Muscle of leg (tissue), 11 donors: Measurements from ENCODE around the gene WNT2B. TPM values are rescaled to one million over a fixed set of nuclear protein-coding genes. Genes with fewer than 3 reads are reported as not detected.

Experiments
- DNase-seq: peaks from one replicate; pipeline ENCODE4 v3.0.0; 2013
- H3K27ac ChIP-seq: one replicate; pipeline ENCODE4 v1.5.1; 2013; ENCODE audit warnings: mild to moderate bottlenecking, low read length, control low read depth
- H3K27me3 ChIP-seq: one replicate; pipeline ENCODE4 v1.6.1; 2013; ENCODE audit warnings: low read length; ENCODE audit not compliant: control insufficient read depth, insufficient read depth
- H3K36me3 ChIP-seq: one replicate; pipeline ENCODE4 v1.6.1; 2013; ENCODE audit warnings: low read length; ENCODE audit not compliant: control insufficient read depth, insufficient read depth
- H3K4me1 ChIP-seq: one replicate; pipeline ENCODE4 v1.6.1; 2013; ENCODE audit warnings: low read length; ENCODE audit not compliant: control insufficient read depth, insufficient read depth
- H3K4me3 ChIP-seq: one replicate; pipeline ENCODE4 v1.5.1; 2013; ENCODE audit warnings: low read length, control low read depth
- H3K9me3 ChIP-seq: replicated peaks from 2 replicates; pipeline ENCODE4 v1.6.1; 2013; ENCODE audit warnings: low read depth, low read length; ENCODE audit not compliant: control insufficient read depth
- WGBS: methylation state at CpG from one replicate; pipeline ENCODE4 v1.1.5; 2013; ENCODE audit warnings: missing lambda C conversion rate; ENCODE audit not compliant: insufficient coverage; 5-methylcytosine and 5-hydroxymethylcytosine counted together
- polyA plus RNA-seq, 8 donors: library from polyadenylated mRNA; unstranded; fragments of 120-200 nt; gene quantifications; one replicate each; pipeline versions ENCODE4 v1.2.1 to v1.2.3, GENCODE V29; 2013; ENCODE audit warnings: inconsistent platforms in 1 of 8, low replicate concordance in 1 of 8; ENCODE audit not compliant: insufficient read length in 8 of 8, insufficient read depth in 1 of 8
- total RNA-seq: library from RNA; stranded (reverse); fragments of 120-200 nt; gene quantifications from one replicate; pipeline ENCODE4 v1.2.4, GENCODE V29; 2013

Gene WNT2B
- total and polyA plus RNA-seq, 9 donors, result 2.6 to 7.8 (median 4.1) TPM

DNA sequence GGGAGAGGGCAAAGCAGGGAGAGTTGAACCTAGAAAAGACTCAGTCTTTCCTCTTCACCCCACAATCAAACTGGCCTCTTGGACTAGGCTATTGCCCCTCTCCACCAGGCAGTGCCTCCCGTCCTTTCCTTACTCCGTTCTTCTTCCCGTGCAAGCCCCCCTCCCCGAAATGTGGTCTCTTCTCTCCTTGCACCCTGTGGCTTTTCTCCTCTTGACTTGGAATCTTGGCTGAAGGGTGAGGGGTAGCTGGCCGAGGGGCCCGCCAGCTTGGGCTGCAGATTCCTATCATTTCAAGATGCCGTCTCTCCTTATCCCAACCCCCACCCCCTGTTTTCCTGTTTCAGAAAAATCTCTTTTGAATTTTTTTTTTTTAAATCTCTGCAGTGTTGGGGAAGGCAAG, 1.6 kb downstream of the WNT2B start:
- Histone ChIP-seq H3K4me3 (no peak overlapping the region), H3K4me1 (peaks cover 14% of the 10 kb centered on the region), H3K27ac (no peak overlapping the region), H3K27me3 (peaks cover 68% of the 10 kb centered on the region), H3K36me3 (no peaks in the 10 kb centered on the region), H3K9me3 (no peaks in the 10 kb centered on the region)
- no CpG with 5 or more reads among the region's 7 CpGs for WGBS
- DNase-seq, result no peak

DNA sequence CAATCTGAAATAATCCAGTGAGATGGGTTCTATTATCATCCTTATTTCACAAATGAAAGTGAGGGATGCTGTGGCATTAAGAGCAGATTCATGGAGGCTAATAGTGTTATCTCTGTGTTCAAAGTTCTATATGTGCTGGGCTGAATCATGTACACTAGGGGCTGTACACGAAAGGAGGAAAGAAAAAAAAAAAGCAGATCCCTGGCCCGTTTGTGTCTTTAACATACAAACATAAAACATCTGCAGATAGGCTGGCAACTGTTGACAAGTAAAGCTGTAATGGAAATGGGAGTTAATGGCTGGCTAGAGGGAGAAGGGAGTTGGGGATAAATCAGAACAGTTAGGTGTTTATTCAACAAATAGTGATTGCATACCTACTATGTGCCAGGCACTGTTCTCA, 3.1 kb downstream of the WNT2B start:
- WGBS, result no CpG with 5 or more reads among the region's 2 CpGs
- Histone ChIP-seq H3K9me3 (no peaks in the 10 kb centered on the region), H3K27ac (no peak overlapping the region), H3K4me1 (peaks cover 14% of the 10 kb centered on the region), H3K27me3 (peaks cover 53% of the 10 kb centered on the region), H3K36me3 (no peaks in the 10 kb centered on the region), H3K4me3 (no peak overlapping the region)
- DNase-seq, result no peak

DNA sequence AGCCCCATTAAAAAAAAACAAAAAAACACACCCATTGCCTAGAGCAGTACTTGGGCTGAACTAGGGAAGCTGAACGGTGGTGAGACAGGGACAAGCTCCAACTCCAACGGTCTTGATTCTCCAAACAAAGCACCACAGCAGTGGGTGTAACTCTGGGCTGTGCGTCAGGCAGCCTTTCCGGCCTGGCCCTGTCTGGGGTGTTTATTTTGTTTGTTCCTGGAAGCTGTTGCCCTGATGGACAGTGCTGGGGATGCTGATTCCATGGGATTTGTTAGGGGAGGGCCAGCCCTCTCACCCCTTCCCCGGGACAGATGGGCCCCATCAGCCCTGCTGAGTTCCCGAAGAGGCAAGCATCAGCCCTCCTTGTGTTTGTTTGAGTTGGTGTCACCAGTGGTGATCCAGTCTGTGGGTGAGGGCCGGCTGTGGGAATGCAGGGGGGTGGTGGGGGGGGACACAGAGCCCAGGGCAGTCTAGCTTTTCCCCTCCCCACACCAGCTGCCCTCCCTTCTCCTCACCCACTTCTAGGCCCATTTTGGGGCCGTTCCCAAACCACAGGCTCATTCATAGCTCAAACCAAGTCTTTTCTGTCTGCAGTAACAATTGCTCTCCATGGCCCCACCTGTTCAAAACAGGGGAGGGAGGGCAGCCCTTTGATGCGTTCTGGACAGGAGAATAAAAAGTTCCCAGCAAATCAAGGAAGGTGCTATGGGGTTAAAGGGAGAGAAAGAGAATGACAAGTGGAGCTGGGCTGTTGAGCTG, 4.5 kb downstream of the WNT2B start:
- DNase-seq, result no peak
- Histone ChIP-seq H3K27me3 (peaks cover 39% of the 10 kb centered on the region), H3K4me1 (peaks cover 5% of the 10 kb centered on the region), H3K9me3 (no peaks in the 10 kb centered on the region), H3K36me3 (no peaks in the 10 kb centered on the region), H3K27ac (no peak overlapping the region), H3K4me3 (no peak overlapping the region)
- WGBS, result 68% methylated on average over 3 of the region's 9 CpGs

- Histone ChIP-seq H3K4me1 (no peaks in the 10 kb centered on the region), H3K27me3 (peaks cover 23% of the 10 kb centered on the region), H3K27ac (no peak overlapping the region), H3K4me3 (no peak overlapping the region), H3K36me3 (no peaks in the 10 kb centered on the region), H3K9me3 (no peaks in the 10 kb centered on the region)
- DNase-seq, result no peak
- WGBS, result 97% methylated on average over 9 of the region's 12 CpGs
Measured at GRCh38 chr1:112514901-112515300, 6.1 kb downstream of the WNT2B start.

GRCh38 chr1:112515311-112516009, 6.7 kb downstream of the WNT2B start:
- peaks cover 17% of the 10 kb centered on the region for H3K27me3 ChIP-seq

DNA sequence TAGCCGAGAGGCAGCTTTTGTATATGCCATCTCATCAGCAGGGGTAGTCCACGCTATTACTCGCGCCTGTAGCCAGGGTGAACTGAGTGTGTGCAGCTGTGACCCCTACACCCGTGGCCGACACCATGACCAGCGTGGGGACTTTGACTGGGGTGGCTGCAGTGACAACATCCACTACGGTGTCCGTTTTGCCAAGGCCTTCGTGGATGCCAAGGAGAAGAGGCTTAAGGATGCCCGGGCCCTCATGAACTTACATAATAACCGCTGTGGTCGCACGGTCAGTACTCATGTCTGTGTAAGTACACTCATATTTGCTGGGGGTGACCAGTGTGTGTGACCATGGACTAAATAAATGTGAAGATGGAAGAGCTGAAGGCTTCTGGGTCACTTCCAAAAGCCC, 7.4 kb downstream of the WNT2B start:
- no peaks in the 10 kb centered on the region for H3K4me1 ChIP-seq
- H3K36me3 ChIP-seq, result no peaks in the 10 kb centered on the region
- DNase-seq, result no peak
- no peak overlapping the region for H3K27ac ChIP-seq
- H3K4me3 ChIP-seq, result no peak overlapping the region
- peaks cover 12% of the 10 kb centered on the region for H3K27me3 ChIP-seq
- no peaks in the 10 kb centered on the region for H3K9me3 ChIP-seq
- WGBS, result 88% methylated on average over 14 of the region's 14 CpGs

More at GRCh38 chr1:112515311-112516009, 6.7 kb downstream of the WNT2B start:
- Histone ChIP-seq H3K36me3 (no peaks in the 10 kb centered on the region), H3K4me1 (no peaks in the 10 kb centered on the region), H3K9me3 (no peaks in the 10 kb centered on the region), H3K27ac (no peak overlapping the region), H3K4me3 (no peak overlapping the region)
- WGBS, result 43% methylated on average over 1 of the region's 2 CpGs
- DNase-seq, result no peak

- no peaks in the 10 kb centered on the region for H3K9me3 ChIP-seq
- H3K27ac ChIP-seq, result no peak overlapping the region
- H3K36me3 ChIP-seq, result peaks cover 3% of the 10 kb centered on the region
- 98% methylated on average over 6 of the region's 9 CpGs for WGBS
- H3K27me3 ChIP-seq, result peaks cover 9% of the 10 kb centered on the region
- no peak for DNase-seq
- no peak overlapping the region for H3K4me3 ChIP-seq
- no peaks in the 10 kb centered on the region for H3K4me1 ChIP-seq
Measured at GRCh38 chr1:112517231-112517630, 8.5 kb downstream of the WNT2B start.

GRCh38 chr1:112517646-112518045, 8.9 kb downstream of the WNT2B start:
- no peak for DNase-seq
- Histone ChIP-seq H3K4me3 (no peak overlapping the region), H3K27ac (no peak overlapping the region), H3K36me3 (peaks cover 7% of the 10 kb centered on the region), H3K27me3 (peaks cover 4% of the 10 kb centered on the region), H3K9me3 (no peaks in the 10 kb centered on the region), H3K4me1 (peaks cover under 1% of the 10 kb centered on the region)
- WGBS, result 100% methylated on average over 2 of the region's 2 CpGs

- WGBS, result 100% methylated on average over 1 of the region's 2 CpGs
- Histone ChIP-seq H3K27ac (no peak overlapping the region), H3K4me1 (peaks cover 2% of the 10 kb centered on the region), H3K9me3 (no peaks in the 10 kb centered on the region), H3K36me3 (peaks cover 10% of the 10 kb centered on the region), H3K27me3 (peaks cover under 1% of the 10 kb centered on the region), H3K4me3 (no peak overlapping the region)
- DNase-seq, result no peak
Measured at GRCh38 chr1:112518186-112518585, 9.4 kb downstream of the WNT2B start.

GRCh38 chr1:112520166-112520565, 11.4 kb downstream of the WNT2B start:
- Histone ChIP-seq H3K9me3 (no peaks in the 10 kb centered on the region), H3K4me3 (no peak overlapping the region), H3K36me3 (peaks cover 19% of the 10 kb centered on the region), H3K4me1 (peaks cover 2% of the 10 kb centered on the region), H3K27me3 (no peaks in the 10 kb centered on the region), H3K27ac (no peak overlapping the region)
- DNase-seq, result no peak
- WGBS, result 71% methylated on average over 8 of the region's 9 CpGs
